Natural killer cell (primary cell): Measurements from ENCODE around the gene PRR16. TPM values are rescaled to one million over a fixed set of nuclear protein-coding genes. Genes with fewer than 3 reads are reported as not detected.

ENCODE experiments used
- ATAC-seq, 3 donors: fragments of 150-1000 bp in 2 of 3; fragments of 200-7000 bp in 1 of 3; cut with Tn5 transposase; 1 replicate in 1 of 3; 2 replicates in 2 of 3; pipeline ENCODE4 v1.10.0; 2021; ENCODE audit warnings: mild to moderate bottlenecking in 2 of 3, moderate library complexity in 2 of 3
- DNase-seq, 2 donors: peaks; one replicate each; pipeline versions ENCODE4 v3.0.0 to v3.0.0-alpha.2; 2013 to 2021; ENCODE audit warnings: mixed read lengths in 1 of 2
- H3K27ac ChIP-seq: one replicate; pipeline ENCODE4 v1.5.1; 2013; ENCODE audit warnings: mild to moderate bottlenecking, low read length
- H3K27me3 ChIP-seq: one replicate; pipeline ENCODE4 v1.6.1; 2013; ENCODE audit warnings: low read length; ENCODE audit not compliant: control insufficient read depth, insufficient read depth
- H3K36me3 ChIP-seq: one replicate; pipeline ENCODE4 v1.6.1; 2013; ENCODE audit warnings: low read length; ENCODE audit not compliant: control insufficient read depth, insufficient read depth
- H3K4me1 ChIP-seq: one replicate; pipeline ENCODE4 v1.6.1; 2013; ENCODE audit warnings: low read length; ENCODE audit not compliant: control insufficient read depth, insufficient read depth
- H3K4me3 ChIP-seq: one replicate; pipeline ENCODE4 v1.5.1; 2013; ENCODE audit warnings: low read length
- H3K9me3 ChIP-seq: one replicate; pipeline ENCODE4 v1.6.1; 2013; ENCODE audit warnings: low read length; ENCODE audit not compliant: control insufficient read depth, insufficient read depth
- H3K27ac Mint-ChIP-seq, 2 donors: one replicate each; pipeline ENCODE4 v1.8.0; 2022; ENCODE audit warnings: mild to moderate bottlenecking in 2 of 2, mixed read lengths in 2 of 2, moderate library complexity in 1 of 2
- H3K27me3 Mint-ChIP-seq, 2 donors: one replicate each; pipeline ENCODE4 v1.8.0; 2022; ENCODE audit warnings: low read depth in 2 of 2, mixed read lengths in 2 of 2
- H3K36me3 Mint-ChIP-seq: one replicate; pipeline ENCODE4 v1.8.0; 2022; ENCODE audit warnings: mixed read lengths
- H3K4me1 Mint-ChIP-seq, 2 donors: one replicate each; pipeline ENCODE4 v1.8.0; 2022; ENCODE audit warnings: mixed read lengths in 2 of 2
- H3K4me3 Mint-ChIP-seq: one replicate; pipeline ENCODE4 v1.8.0; 2022; ENCODE audit warnings: mild to moderate bottlenecking, moderate library complexity, mixed read lengths
- H3K9me3 Mint-ChIP-seq, 2 donors: one replicate each; pipeline ENCODE4 v1.8.0; 2022; ENCODE audit warnings: mixed read lengths in 2 of 2
- WGBS: methylation state at CpG from one replicate; pipeline ENCODE4 v1.1.7; 2013; ENCODE audit warnings: missing lambda C conversion rate; ENCODE audit not compliant: insufficient coverage; 5-methylcytosine and 5-hydroxymethylcytosine counted together
- intact Hi-C: fragments of 100-400 bp; cut with micrococcal nuclease; formaldehyde crosslinking; loops from one replicate; pipeline ENCODE4 v1.14.2; 2022
- total RNA-seq, 4 donors: library from RNA; stranded (reverse); fragments of 120-200 nt in 1 of 4; gene quantifications; one replicate each; pipeline versions ENCODE4 v1.2.3 to v1.2.4, GENCODE V29; 2013 to 2022
- TF ChIP-seq, protein P1 (sequence below): fragments of 200-600 bp; IDR thresholded peaks from one replicate; pipeline ENCODE4 v1.8.0; 2022; ENCODE audit warnings: antibody characterized with exemption

The PRR16 gene
- total RNA-seq, 3 donors from 2014 or later (not counting 1 experiment from before 2014, with no cell fraction given), result not detected

DNA sequence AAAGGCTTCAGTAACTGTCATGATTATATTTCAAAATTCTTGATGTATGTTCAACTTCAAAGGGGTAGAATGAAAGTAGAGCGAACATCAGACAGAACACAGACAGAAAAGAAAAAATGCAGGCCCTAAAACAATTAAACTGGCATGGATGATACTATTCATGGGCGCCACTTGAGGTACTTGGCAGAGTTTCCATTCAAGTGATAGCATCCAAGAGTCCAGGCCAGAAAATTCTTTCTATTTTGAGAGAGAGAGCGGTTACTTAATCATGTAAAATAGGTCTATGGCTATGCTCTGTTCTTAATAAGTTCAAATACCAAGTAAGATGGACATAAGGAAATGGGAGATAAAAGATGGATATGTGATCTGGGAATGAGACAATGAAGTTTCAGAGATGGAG is 21.4 kb upstream of the PRR16 start:
- no peaks in the 10 kb centered on the region for H3K36me3 ChIP-seq
- Mint-ChIP-seq H3K4me1 (no peaks in the 10 kb centered on the region), H3K27ac (no peak overlapping the region), H3K9me3 (peaks cover 6 to 16% of the 10 kb centered on the region in 2 donors), H3K36me3 (no peaks in the 10 kb centered on the region), H3K27me3 (no peaks in the 10 kb centered on the region), H3K4me3 (no peak overlapping the region)
- no peak for DNase-seq
- ATAC-seq, result no peak
- intact Hi-C loops, result no loop called here
- H3K27me3 ChIP-seq, result no peaks in the 10 kb centered on the region
- H3K4me1 ChIP-seq, result no peaks in the 10 kb centered on the region
- H3K9me3 ChIP-seq, result no peaks in the 10 kb centered on the region
- no peak overlapping the region for H3K4me3 ChIP-seq
- no peak overlapping the region for H3K27ac ChIP-seq
- 79% methylated on average over 3 of the region's 3 CpGs for WGBS
- TF ChIP-seq, protein P1, sequence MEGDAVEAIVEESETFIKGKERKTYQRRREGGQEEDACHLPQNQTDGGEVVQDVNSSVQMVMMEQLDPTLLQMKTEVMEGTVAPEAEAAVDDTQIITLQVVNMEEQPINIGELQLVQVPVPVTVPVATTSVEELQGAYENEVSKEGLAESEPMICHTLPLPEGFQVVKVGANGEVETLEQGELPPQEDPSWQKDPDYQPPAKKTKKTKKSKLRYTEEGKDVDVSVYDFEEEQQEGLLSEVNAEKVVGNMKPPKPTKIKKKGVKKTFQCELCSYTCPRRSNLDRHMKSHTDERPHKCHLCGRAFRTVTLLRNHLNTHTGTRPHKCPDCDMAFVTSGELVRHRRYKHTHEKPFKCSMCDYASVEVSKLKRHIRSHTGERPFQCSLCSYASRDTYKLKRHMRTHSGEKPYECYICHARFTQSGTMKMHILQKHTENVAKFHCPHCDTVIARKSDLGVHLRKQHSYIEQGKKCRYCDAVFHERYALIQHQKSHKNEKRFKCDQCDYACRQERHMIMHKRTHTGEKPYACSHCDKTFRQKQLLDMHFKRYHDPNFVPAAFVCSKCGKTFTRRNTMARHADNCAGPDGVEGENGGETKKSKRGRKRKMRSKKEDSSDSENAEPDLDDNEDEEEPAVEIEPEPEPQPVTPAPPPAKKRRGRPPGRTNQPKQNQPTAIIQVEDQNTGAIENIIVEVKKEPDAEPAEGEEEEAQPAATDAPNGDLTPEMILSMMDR, result no peak

GRCh38 chr5:120443607-120444006 is 20.5 kb upstream of the PRR16 start:
- Histone ChIP-seq H3K4me3 (no peak overlapping the region), H3K27ac (no peak overlapping the region), H3K36me3 (no peaks in the 10 kb centered on the region), H3K9me3 (no peaks in the 10 kb centered on the region), H3K27me3 (no peaks in the 10 kb centered on the region), H3K4me1 (no peaks in the 10 kb centered on the region)
- intact Hi-C loops, result no loop called here
- ATAC-seq, result no peak
- no peaks in the 10 kb centered on the region for H3K27me3 Mint-ChIP-seq
- no peak for DNase-seq
- H3K27ac Mint-ChIP-seq, result no peak overlapping the region
- TF ChIP-seq, protein P1, result no peak
- 100% methylated on average over 1 of the region's 2 CpGs for WGBS
- peaks cover 6 to 16% of the 10 kb centered on the region in 2 donors for H3K9me3 Mint-ChIP-seq
- no peak overlapping the region for H3K4me3 Mint-ChIP-seq
- H3K4me1 Mint-ChIP-seq, result no peaks in the 10 kb centered on the region
- H3K36me3 Mint-ChIP-seq, result no peaks in the 10 kb centered on the region

DNA sequence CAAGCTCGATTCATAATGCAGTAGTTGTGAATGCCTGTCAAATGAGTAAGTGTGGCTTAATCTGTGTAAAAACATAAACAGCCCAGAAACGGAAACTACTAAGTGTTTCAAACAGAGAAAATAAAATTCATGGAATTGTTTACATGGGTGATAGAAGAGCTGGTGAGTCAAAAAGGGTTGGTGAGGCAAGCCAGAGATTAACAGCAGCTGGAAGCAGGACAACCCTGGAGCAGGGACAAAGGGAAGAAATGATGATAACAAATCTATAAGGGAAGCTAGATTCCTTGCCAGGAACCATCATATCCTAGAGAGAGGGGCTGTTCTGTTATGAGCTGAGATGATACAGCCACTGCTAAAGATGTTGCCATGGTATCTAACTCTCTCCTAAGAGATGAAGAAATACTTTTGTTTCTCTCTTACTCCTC is 18.0 kb upstream of the PRR16 start:
- no peaks in the 10 kb centered on the region for H3K27me3 ChIP-seq
- 90% methylated on average over 1 of the region's 2 CpGs for WGBS
- H3K4me1 ChIP-seq, result no peaks in the 10 kb centered on the region
- H3K27ac ChIP-seq, result no peak overlapping the region
- intact Hi-C loops, result no loop called here
- TF ChIP-seq, protein P1, result no peak
- peaks cover 6 to 15% of the 10 kb centered on the region in 2 donors for H3K9me3 Mint-ChIP-seq
- DNase-seq, result no peak
- H3K36me3 Mint-ChIP-seq, result no peaks in the 10 kb centered on the region
- no peak overlapping the region for H3K27ac Mint-ChIP-seq
- H3K27me3 Mint-ChIP-seq, result no peaks in the 10 kb centered on the region
- H3K9me3 ChIP-seq, result no peaks in the 10 kb centered on the region
- H3K36me3 ChIP-seq, result no peaks in the 10 kb centered on the region
- no peak for ATAC-seq
- no peak overlapping the region for H3K4me3 ChIP-seq
- no peaks in the 10 kb centered on the region for H3K4me1 Mint-ChIP-seq
- H3K4me3 Mint-ChIP-seq, result no peak overlapping the region

DNA sequence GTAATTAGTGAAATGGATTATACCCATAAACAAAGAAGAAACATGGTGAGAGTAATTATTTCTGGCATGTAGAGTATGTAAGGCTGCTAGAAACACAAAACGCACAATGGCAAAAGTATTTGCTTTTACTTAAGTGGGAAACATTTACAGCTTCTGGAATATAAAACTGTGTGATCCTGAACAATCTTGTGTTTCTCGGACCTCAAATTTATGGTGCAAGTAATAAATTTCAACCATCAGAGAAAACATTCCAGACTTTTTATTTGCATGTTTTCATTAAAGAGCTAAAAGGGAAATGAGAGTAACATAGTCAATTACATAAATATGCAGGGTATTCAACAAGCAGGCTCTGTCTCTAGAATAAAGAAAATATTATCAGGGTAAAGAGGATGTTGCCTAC is 17.2 kb upstream of the PRR16 start:
- Mint-ChIP-seq H3K4me1 (no peaks in the 10 kb centered on the region), H3K36me3 (no peaks in the 10 kb centered on the region), H3K4me3 (no peak overlapping the region), H3K9me3 (peaks cover 6 to 15% of the 10 kb centered on the region in 2 donors), H3K27ac (no peak overlapping the region), H3K27me3 (no peaks in the 10 kb centered on the region)
- Histone ChIP-seq H3K27ac (no peak overlapping the region), H3K4me1 (no peaks in the 10 kb centered on the region), H3K27me3 (no peaks in the 10 kb centered on the region), H3K4me3 (no peak overlapping the region), H3K36me3 (no peaks in the 10 kb centered on the region), H3K9me3 (no peaks in the 10 kb centered on the region)
- TF ChIP-seq, protein P1, result no peak
- no peak for ATAC-seq
- intact Hi-C loops, result no loop called here
- WGBS, result 90% methylated on average over 2 of the region's 2 CpGs
- DNase-seq, result no peak
